Hematopoietic multipotent progenitor cell (in vitro differentiated cells): ENCODE results near the gene ENAH. TPM values are rescaled to one million over a fixed set of nuclear protein-coding genes. Genes with fewer than 3 reads are reported as not detected.
"Not testable (repeated sequence)": the region's sequence is repeated elsewhere in the genome, so short reads cannot be mapped to it uniquely, and the experiment has no call there.

ENCODE experiments used
- DNase-seq, 3 donors: peaks; one replicate each; pipeline ENCODE4 v3.0.0-alpha.2; 2011 to 2015; ENCODE audit warnings: low read depth in 2 of 3, low spot score in 2 of 3
- total RNA-seq: library from RNA; depleted of rRNA; stranded (reverse); fragments of >200 nt; gene quantifications from one replicate; pipeline ENCODE4 v1.2.3, GENCODE V29; 2012

Gene ENAH
- 0.54 TPM for total RNA-seq

- peak in 2 of 3 donors; percentile 34 to 46 for DNase-seq
These were observed at the start of gene ENAH for GRCh38 chr1:225652729-225653462. ENAH (minus strand) TSS chr1:225653123; CDS start chr1:225652690, 433 bp downstream.

- DNase-seq = no peak
These were observed 48.1 kb upstream of the ENAH start for GRCh38 chr1:225700889-225701465.

- DNase-seq = no peak
These were observed 47.4 kb upstream of the ENAH start for GRCh38 chr1:225700164-225700821.

GRCh38 chr1:225699336-225699735 is 46.4 kb upstream of the ENAH start:
- DNase-seq = no peak

- not testable (repeated sequence) for DNase-seq
These were observed 45.3 kb upstream of the ENAH start for GRCh38 chr1:225698194-225698593.

- no peak for DNase-seq
These were observed 44.5 kb upstream of the ENAH start for GRCh38 chr1:225697428-225697827.

GRCh38 chr1:225695578-225696337 is 42.8 kb upstream of the ENAH start:
- no peak for DNase-seq

- DNase-seq = no peak
These were observed 41.3 kb upstream of the ENAH start for GRCh38 chr1:225694151-225694603.

- not testable (repeated sequence) for DNase-seq
These were observed 40.8 kb upstream of the ENAH start for GRCh38 chr1:225693697-225694096.

GRCh38 chr1:225693085-225693696 is 40.3 kb upstream of the ENAH start:
- DNase-seq = no peak

- DNase-seq = no peak
These were observed 39.6 kb upstream of the ENAH start for GRCh38 chr1:225692517-225692879.

GRCh38 chr1:225691861-225692516 is 39.1 kb upstream of the ENAH start:
- DNase-seq = no peak

- no peak for DNase-seq
These were observed 38.5 kb upstream of the ENAH start for GRCh38 chr1:225691377-225691776.

GRCh38 chr1:225689882-225690459 is 37.0 kb upstream of the ENAH start:
- no peak for DNase-seq

GRCh38 chr1:225688345-225688744 is 35.4 kb upstream of the ENAH start:
- no peak for DNase-seq

GRCh38 chr1:225685476-225686176 is 32.7 kb upstream of the ENAH start:
- DNase-seq = no peak

GRCh38 chr1:225684741-225685140 is 31.8 kb upstream of the ENAH start:
- DNase-seq = no peak

- no peak for DNase-seq
These were observed 28.3 kb upstream of the ENAH start for GRCh38 chr1:225681231-225681630.

- no peak for DNase-seq
These were observed 25.6 kb upstream of the ENAH start for GRCh38 chr1:225678545-225678944.
